K562 (cell line): ENCODE measurements around the gene PPP1R13B. TPM values are rescaled to one million over a fixed set of nuclear protein-coding genes. Genes with fewer than 3 reads are reported as not detected.

Source experiments
- CHD2 ChIP-seq: IDR thresholded peaks from 2 replicates; pipeline ENCODE4 v1.6.1; 2011; ENCODE audit warnings: low read depth, low read length
- GATA2 ChIP-seq: sonication (generic); formaldehyde crosslinking; IDR thresholded peaks from 2 replicates; pipeline ENCODE4 v1.4.0; 2020; ENCODE audit warnings: mild to moderate bottlenecking, missing genetic modification reagents
- HDAC1 ChIP-seq, 2 experiments: fragments of 450-650 bp; IDR thresholded peaks; 2 replicates each; pipeline ENCODE4 v1.6.1; 2016 to 2017; ENCODE audit warnings: inconsistent platforms in 1 of 2, mild to moderate bottlenecking in 1 of 2, moderate library complexity in 1 of 2
- MCM2 ChIP-seq: fragments of 450-650 bp; IDR thresholded peaks from 2 replicates; pipeline ENCODE4 v1.6.1; 2017; ENCODE audit warnings: low read depth, mild to moderate bottlenecking
- MCM5 ChIP-seq: fragments of 450-650 bp; IDR thresholded peaks from 2 replicates; pipeline ENCODE4 v1.6.1; 2016; ENCODE audit warnings: low read depth
- SNIP1 ChIP-seq: fragments of 450-650 bp; IDR thresholded peaks from 2 replicates; pipeline ENCODE4 v1.7.1; 2017; ENCODE audit warnings: low read depth, mild to moderate bottlenecking
- TAF1 ChIP-seq: IDR thresholded peaks from 2 replicates; pipeline ENCODE4 v1.6.1; 2011; ENCODE audit warnings: mild to moderate bottlenecking, low read length, moderate library complexity; ENCODE audit not compliant: insufficient read depth, control insufficient read depth, severe bottlenecking; ENCODE audit errors: extremely low read depth
- TAF9B ChIP-seq: fragments of 450-650 bp; IDR thresholded peaks from 2 replicates; pipeline ENCODE4 v1.6.1; 2018; ENCODE audit warnings: mild to moderate bottlenecking; ENCODE audit not compliant: partially characterized antibody
- polyA plus RNA-seq, 8 experiments: library from polyadenylated mRNA; depleted of rRNA in 4 of 8; stranded (reverse) in 5 of 8; unstranded in 3 of 8; fragments of >200 nt; fragmentation: Nextera tagmentation in 2 of 8; fragmentation: Illumina TruSeq in 1 of 8; extraction: Ambion mirVana in 2 of 8; extraction: Trizol in 1 of 8; gene quantifications; 2 replicates each; pipeline versions ENCODE4 v1.2.1 to v1.2.3, GENCODE V29; 2011 to 2014; ENCODE audit warnings: inconsistent platforms in 1 of 8, missing spikeins in 1 of 8
- total RNA-seq, 7 experiments: library from RNA; depleted of rRNA in 6 of 7; stranded (reverse); fragments of >200 nt in 6 of 7; fragmentation: Illumina TruSeq in 2 of 7; extraction: Trizol in 2 of 7; gene quantifications; 2 replicates each; pipeline versions ENCODE4 v1.2.1 to v1.2.3, GENCODE V29; 2011 to 2021; ENCODE audit warnings: low replicate concordance in 1 of 7
- TF ChIP-seq, protein P1 (sequence below): sonication (generic); formaldehyde crosslinking; IDR thresholded peaks from 2 replicates; pipeline ENCODE4 v1.8.1; 2023; ENCODE audit warnings: mild to moderate bottlenecking, missing genetic modification reagents
- TF ChIP-seq, protein P2 (sequence below): fragments of 450-650 bp; IDR thresholded peaks from 2 replicates; pipeline ENCODE4 v1.6.1; 2017; ENCODE audit warnings: antibody characterized with exemption, mild to moderate bottlenecking
- TF ChIP-seq, protein P3 (sequence below): fragments of 450-650 bp; IDR thresholded peaks from 2 replicates; pipeline ENCODE4 v1.6.1; 2016; ENCODE audit warnings: antibody characterized with exemption
- TF ChIP-seq, protein P4 (sequence below): fragments of 250-450 bp; sonication (Bioruptor Pico); IDR thresholded peaks from 2 replicates; pipeline ENCODE4 v1.5.0; 2021
- TF ChIP-seq, protein P5 (sequence below): fragments of 450-650 bp; IDR thresholded peaks from 2 replicates; pipeline ENCODE4 v1.6.1; 2016; ENCODE audit warnings: mild to moderate bottlenecking
- TF ChIP-seq, protein P6 (sequence below): fragments of 200-400 bp; formaldehyde crosslinking; IDR thresholded peaks from 2 replicates; pipeline ENCODE4 v1.6.1; 2017; ENCODE audit warnings: mild to moderate bottlenecking, low read depth, low read length, moderate library complexity

The PPP1R13B gene
- total and polyA plus RNA-seq, 9 of the 15 experiments (the other 6 are each of a cell fraction or from before 2014, with no cell fraction given) = 0.03 to 1.7 (median 0.15) TPM

DNA sequence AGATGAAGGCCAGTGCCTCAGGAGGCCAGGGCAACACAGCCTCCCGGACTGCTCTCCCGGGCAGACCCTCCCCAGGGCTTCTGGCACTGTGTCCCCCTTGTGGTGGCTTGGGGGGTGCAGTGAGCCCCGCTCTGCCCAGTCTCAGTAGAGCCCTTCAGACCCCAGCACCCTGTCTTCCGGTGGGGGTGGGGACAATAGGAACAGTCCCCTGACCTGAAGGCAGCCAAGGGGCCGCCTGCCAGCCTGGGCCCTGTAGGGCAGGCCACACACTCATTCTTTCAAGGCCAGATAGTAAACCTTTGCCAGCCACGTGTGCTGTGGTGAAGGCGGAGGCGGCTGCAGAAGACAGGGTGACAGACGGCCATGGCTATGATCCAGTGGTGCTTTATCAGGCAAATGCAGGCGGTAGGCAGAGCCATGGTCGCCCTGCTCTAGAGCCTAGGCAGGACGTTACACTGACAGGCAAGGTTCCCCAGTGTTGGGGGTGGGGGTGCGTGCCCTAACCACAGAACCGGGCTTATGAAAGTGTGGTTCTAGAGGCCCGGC lies 116.8 kb downstream of the PPP1R13B start (continued):
- TF ChIP-seq, protein P1, sequence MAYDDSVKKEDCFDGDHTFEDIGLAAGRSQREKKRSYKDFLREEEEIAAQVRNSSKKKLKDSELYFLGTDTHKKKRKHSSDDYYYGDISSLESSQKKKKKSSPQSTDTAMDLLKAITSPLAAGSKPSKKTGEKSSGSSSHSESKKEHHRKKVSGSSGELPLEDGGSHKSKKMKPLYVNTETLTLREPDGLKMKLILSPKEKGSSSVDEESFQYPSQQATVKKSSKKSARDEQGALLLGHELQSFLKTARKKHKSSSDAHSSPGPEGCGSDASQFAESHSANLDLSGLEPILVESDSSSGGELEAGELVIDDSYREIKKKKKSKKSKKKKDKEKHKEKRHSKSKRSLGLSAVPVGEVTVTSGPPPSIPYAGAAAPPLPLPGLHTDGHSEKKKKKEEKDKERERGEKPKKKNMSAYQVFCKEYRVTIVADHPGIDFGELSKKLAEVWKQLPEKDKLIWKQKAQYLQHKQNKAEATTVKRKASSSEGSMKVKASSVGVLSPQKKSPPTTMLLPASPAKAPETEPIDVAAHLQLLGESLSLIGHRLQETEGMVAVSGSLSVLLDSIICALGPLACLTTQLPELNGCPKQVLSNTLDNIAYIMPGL (CRISPR knock-in tag) = no peak
- TF ChIP-seq TAF9B (no peak), GATA2 (peak; percentile 64; the same call in 1 of the 2 replicates), HDAC1 (IDR thresholded peaks at IDR 0.05) (peak in 1 of 2 experiments; percentile 78; a peak in 2 of 4 replicates), MCM5 (no peak), MCM2 (no peak), TAF1 (no peak), SNIP1 (no peak), CHD2 (no peak)
- TF ChIP-seq, protein P2, sequence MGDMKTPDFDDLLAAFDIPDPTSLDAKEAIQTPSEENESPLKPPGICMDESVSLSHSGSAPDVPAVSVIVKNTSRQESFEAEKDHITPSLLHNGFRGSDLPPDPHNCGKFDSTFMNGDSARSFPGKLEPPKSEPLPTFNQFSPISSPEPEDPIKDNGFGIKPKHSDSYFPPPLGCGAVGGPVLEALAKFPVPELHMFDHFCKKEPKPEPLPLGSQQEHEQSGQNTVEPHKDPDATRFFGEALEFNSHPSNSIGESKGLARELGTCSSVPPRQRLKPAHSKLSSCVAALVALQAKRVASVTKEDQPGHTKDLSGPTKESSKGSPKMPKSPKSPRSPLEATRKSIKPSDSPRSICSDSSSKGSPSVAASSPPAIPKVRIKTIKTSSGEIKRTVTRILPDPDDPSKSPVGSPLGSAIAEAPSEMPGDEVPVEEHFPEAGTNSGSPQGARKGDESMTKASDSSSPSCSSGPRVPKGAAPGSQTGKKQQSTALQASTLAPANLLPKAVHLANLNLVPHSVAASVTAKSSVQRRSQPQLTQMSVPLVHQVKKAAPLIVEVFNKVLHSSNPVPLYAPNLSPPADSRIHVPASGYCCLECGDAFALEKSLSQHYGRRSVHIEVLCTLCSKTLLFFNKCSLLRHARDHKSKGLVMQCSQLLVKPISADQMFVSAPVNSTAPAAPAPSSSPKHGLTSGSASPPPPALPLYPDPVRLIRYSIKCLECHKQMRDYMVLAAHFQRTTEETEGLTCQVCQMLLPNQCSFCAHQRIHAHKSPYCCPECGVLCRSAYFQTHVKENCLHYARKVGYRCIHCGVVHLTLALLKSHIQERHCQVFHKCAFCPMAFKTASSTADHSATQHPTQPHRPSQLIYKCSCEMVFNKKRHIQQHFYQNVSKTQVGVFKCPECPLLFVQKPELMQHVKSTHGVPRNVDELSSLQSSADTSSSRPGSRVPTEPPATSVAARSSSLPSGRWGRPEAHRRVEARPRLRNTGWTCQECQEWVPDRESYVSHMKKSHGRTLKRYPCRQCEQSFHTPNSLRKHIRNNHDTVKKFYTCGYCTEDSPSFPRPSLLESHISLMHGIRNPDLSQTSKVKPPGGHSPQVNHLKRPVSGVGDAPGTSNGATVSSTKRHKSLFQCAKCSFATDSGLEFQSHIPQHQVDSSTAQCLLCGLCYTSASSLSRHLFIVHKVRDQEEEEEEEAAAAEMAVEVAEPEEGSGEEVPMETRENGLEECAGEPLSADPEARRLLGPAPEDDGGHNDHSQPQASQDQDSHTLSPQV = peak; percentile 67
- TF ChIP-seq, protein P3, sequence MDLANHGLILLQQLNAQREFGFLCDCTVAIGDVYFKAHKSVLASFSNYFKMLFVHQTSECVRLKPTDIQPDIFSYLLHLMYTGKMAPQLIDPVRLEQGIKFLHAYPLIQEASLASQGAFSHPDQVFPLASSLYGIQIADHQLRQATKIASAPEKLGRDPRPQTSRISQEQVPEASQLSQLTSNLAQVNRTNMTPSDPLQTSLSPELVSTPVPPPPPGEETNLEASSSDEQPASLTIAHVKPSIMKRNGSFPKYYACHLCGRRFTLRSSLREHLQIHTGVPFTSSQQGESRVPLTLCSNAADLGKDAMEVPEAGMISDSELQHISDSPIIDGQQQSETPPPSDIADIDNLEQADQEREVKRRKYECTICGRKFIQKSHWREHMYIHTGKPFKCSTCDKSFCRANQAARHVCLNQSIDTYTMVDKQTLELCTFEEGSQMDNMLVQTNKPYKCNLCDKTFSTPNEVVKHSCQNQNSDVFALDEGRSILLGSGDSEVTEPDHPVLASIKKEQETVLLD = peak; percentile 37; the same call in 1 of the 2 replicates
- TF ChIP-seq, protein P4, sequence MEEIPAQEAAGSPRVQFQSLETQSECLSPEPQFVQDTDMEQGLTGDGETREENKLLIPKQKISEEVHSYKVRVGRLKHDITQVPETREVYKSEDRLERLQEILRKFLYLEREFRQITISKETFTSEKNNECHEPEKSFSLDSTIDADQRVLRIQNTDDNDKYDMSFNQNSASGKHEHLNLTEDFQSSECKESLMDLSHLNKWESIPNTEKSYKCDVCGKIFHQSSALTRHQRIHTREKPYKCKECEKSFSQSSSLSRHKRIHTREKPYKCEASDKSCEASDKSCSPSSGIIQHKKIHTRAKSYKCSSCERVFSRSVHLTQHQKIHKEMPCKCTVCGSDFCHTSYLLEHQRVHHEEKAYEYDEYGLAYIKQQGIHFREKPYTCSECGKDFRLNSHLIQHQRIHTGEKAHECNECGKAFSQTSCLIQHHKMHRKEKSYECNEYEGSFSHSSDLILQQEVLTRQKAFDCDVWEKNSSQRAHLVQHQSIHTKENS (CRISPR knock-in tag) = no peak
- TF ChIP-seq, protein P5, sequence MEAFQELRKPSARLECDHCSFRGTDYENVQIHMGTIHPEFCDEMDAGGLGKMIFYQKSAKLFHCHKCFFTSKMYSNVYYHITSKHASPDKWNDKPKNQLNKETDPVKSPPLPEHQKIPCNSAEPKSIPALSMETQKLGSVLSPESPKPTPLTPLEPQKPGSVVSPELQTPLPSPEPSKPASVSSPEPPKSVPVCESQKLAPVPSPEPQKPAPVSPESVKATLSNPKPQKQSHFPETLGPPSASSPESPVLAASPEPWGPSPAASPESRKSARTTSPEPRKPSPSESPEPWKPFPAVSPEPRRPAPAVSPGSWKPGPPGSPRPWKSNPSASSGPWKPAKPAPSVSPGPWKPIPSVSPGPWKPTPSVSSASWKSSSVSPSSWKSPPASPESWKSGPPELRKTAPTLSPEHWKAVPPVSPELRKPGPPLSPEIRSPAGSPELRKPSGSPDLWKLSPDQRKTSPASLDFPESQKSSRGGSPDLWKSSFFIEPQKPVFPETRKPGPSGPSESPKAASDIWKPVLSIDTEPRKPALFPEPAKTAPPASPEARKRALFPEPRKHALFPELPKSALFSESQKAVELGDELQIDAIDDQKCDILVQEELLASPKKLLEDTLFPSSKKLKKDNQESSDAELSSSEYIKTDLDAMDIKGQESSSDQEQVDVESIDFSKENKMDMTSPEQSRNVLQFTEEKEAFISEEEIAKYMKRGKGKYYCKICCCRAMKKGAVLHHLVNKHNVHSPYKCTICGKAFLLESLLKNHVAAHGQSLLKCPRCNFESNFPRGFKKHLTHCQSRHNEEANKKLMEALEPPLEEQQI = no peak
- TF ChIP-seq, protein P6, sequence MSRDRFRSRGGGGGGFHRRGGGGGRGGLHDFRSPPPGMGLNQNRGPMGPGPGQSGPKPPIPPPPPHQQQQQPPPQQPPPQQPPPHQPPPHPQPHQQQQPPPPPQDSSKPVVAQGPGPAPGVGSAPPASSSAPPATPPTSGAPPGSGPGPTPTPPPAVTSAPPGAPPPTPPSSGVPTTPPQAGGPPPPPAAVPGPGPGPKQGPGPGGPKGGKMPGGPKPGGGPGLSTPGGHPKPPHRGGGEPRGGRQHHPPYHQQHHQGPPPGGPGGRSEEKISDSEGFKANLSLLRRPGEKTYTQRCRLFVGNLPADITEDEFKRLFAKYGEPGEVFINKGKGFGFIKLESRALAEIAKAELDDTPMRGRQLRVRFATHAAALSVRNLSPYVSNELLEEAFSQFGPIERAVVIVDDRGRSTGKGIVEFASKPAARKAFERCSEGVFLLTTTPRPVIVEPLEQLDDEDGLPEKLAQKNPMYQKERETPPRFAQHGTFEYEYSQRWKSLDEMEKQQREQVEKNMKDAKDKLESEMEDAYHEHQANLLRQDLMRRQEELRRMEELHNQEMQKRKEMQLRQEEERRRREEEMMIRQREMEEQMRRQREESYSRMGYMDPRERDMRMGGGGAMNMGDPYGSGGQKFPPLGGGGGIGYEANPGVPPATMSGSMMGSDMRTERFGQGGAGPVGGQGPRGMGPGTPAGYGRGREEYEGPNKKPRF = no peak
